SK-N-SH treated with all-trans-retinoic acid at 6 μM for 48 hours (cell line): ENCODE data around the gene RYK.

Experiments used
- ATAC-seq: fragments of 200-7000 bp; cut with Tn5 transposase; 3 replicates; pipeline ENCODE4 v1.9.1; 2020; ENCODE audit warnings: mild to moderate bottlenecking, moderate library complexity
- ARNTL ChIP-seq: fragments of 450-650 bp; formaldehyde crosslinking; IDR thresholded peaks from 2 replicates; pipeline ENCODE4 v1.5.0; 2020; ENCODE audit warnings: low read depth, mild to moderate bottlenecking, moderate library complexity, borderline replicate concordance
- CREB5 ChIP-seq: fragments of 250-450 bp; sonication (Bioruptor Pico); IDR thresholded peaks from 2 replicates; pipeline ENCODE4 v1.5.1; 2020; ENCODE audit warnings: low read depth, mild to moderate bottlenecking, moderate library complexity
- ESRRG ChIP-seq: fragments of 250-450 bp; sonication (Bioruptor Pico); IDR thresholded peaks from 2 replicates; pipeline ENCODE4 v1.6.1; 2021; ENCODE audit warnings: mild to moderate bottlenecking
- GLIS3 ChIP-seq: fragments of 250-450 bp; sonication (Bioruptor Pico); IDR thresholded peaks from 2 replicates; pipeline ENCODE4 v1.5.0; 2020; ENCODE audit warnings: mild to moderate bottlenecking, moderate library complexity
- ISL1 ChIP-seq: fragments of 250-450 bp; sonication (Bioruptor Pico); IDR thresholded peaks from 2 replicates; pipeline ENCODE4 v2.1.2; 2022; ENCODE audit warnings: mild to moderate bottlenecking, moderate library complexity
- PATZ1 ChIP-seq: fragments of 250-450 bp; sonication (Bioruptor Pico); IDR thresholded peaks from 2 replicates; pipeline ENCODE4 v1.8.0; 2020; ENCODE audit warnings: mild to moderate bottlenecking, moderate library complexity, borderline replicate concordance
- PPARA ChIP-seq: fragments of 250-450 bp; sonication (Bioruptor Pico); IDR thresholded peaks from 2 replicates; pipeline ENCODE4 v1.5.0; 2020; ENCODE audit warnings: mild to moderate bottlenecking, borderline replicate concordance
- RARB ChIP-seq: fragments of 250-450 bp; sonication (Bioruptor Pico); IDR thresholded peaks from 2 replicates; pipeline ENCODE4 v1.8.0; 2021; ENCODE audit warnings: mild to moderate bottlenecking, moderate library complexity
- TCF4 ChIP-seq: fragments of 250-450 bp; sonication (Bioruptor Pico); IDR thresholded peaks from 2 replicates; pipeline ENCODE4 v1.8.0; 2021; ENCODE audit warnings: mild to moderate bottlenecking, moderate library complexity, borderline replicate concordance
- TOX ChIP-seq: fragments of 250-450 bp; sonication (Bioruptor Pico); IDR thresholded peaks from 2 replicates; pipeline ENCODE4 v1.8.0; 2021; ENCODE audit warnings: mild to moderate bottlenecking, moderate library complexity, borderline replicate concordance
- TSHZ2 ChIP-seq: fragments of 250-450 bp; sonication (Bioruptor Pico); IDR thresholded peaks from 2 replicates; pipeline ENCODE4 v1.5.0; 2020; ENCODE audit warnings: mild to moderate bottlenecking, moderate library complexity
- ZC3H10 ChIP-seq: fragments of 250-450 bp; sonication (Bioruptor Pico); IDR thresholded peaks from 2 replicates; pipeline ENCODE4 v1.5.1; 2021; ENCODE audit warnings: mild to moderate bottlenecking, moderate library complexity
- ZFP3 ChIP-seq: fragments of 250-450 bp; sonication (Bioruptor Pico); IDR thresholded peaks from 2 replicates; pipeline ENCODE4 v1.5.0; 2020; ENCODE audit warnings: mild to moderate bottlenecking, moderate library complexity
- ZFP30 ChIP-seq: fragments of 450-650 bp; formaldehyde crosslinking; IDR thresholded peaks from 2 replicates; pipeline ENCODE4 v1.5.0; 2022; ENCODE audit warnings: mild to moderate bottlenecking, moderate library complexity
- ZNF565 ChIP-seq: fragments of 450-650 bp; formaldehyde crosslinking; conservative IDR thresholded peaks from 2 replicates; pipeline ENCODE4 v1.5.0; 2020; ENCODE audit warnings: low read depth, mild to moderate bottlenecking, moderate library complexity
- ZNF8 ChIP-seq: fragments of 450-650 bp; formaldehyde crosslinking; IDR thresholded peaks from 2 replicates; pipeline ENCODE4 v1.5.0; 2020; ENCODE audit warnings: mild to moderate bottlenecking, moderate library complexity
- TF ChIP-seq, protein P1 (sequence below): fragments of 250-450 bp; sonication (Bioruptor Pico); IDR thresholded peaks from 2 replicates; pipeline ENCODE4 v1.8.0; 2021; ENCODE audit warnings: low read depth, mild to moderate bottlenecking, moderate library complexity, borderline replicate concordance
- TF ChIP-seq, protein P2 (sequence below): fragments of 250-450 bp; sonication (Bioruptor Pico); IDR thresholded peaks from 2 replicates; pipeline ENCODE4 v1.5.1; 2021; ENCODE audit warnings: mild to moderate bottlenecking, moderate library complexity

RYK gene

DNA sequence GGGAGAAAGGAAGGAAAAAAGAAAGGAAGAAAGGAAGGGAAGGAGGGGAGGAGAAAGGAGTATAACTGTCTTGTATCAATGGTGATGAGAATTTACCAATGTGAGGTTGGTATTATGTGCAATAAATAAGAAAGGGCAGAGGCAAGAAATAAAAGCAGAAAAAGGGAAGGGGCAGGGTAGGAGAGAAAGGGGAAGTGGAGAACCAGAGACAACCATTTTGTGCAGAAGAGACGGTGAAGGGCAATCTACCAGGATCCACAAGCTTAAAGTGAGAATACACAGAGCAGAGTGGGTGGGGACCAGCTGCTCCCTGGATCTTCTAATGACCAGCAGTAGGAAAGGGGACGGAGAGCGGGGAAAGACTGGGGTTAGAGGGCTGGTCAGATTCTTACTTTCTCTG, 114.1 kb downstream of the RYK start (continued):
- no peak for TF ChIP-seq TSHZ2 (CRISPR knock-in tag)
- no peak for TF ChIP-seq RARB
- TF ChIP-seq ARNTL (CRISPR knock-in tag), result no peak
- no peak for TF ChIP-seq GLIS3 (CRISPR knock-in tag)
- TF ChIP-seq, protein P1, sequence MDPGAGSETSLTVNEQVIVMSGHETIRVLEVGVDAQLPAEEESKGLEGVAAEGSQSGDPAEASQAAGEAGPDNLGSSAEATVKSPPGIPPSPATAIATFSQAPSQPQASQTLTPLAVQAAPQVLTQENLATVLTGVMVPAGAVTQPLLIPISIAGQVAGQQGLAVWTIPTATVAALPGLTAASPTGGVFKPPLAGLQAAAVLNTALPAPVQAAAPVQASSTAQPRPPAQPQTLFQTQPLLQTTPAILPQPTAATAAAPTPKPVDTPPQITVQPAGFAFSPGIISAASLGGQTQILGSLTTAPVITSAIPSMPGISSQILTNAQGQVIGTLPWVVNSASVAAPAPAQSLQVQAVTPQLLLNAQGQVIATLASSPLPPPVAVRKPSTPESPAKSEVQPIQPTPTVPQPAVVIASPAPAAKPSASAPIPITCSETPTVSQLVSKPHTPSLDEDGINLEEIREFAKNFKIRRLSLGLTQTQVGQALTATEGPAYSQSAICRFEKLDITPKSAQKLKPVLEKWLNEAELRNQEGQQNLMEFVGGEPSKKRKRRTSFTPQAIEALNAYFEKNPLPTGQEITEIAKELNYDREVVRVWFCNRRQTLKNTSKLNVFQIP, result no peak

DNA sequence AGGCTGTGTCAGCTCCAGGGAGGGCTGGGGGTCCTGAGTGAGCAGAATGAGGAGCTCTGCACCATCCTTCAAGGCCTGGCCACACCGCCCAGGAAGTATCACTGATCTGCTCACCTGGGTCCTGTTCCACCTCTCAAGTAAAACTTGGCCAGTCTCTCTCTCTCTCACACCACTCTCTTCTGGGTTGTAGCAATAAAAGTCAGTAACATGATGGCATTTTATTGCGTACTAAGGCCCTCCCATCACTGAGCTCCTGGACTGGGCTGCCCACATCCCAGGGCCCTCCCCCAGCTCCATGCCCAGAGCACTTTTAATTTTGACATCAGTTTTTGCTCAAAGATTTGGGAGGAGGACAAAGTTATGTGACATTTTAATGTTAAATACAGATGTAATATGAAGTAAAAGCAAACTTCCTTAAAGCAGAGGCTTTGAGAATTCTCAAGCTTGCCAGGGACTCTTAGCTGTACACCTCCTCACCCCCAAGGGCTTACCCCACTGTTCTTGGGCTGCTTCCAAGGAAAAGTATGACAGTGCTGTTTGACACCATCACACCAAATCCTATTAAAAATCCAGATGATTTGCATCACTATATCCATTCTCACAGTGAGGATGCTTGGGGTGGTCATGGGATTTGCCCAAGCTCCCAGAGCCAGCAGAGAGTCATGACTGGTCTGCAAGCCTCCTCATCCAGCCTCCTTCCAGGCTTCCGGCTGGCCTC, 115.8 kb downstream of the RYK start:
- no peak for TF ChIP-seq ZNF565
- TF ChIP-seq TOX (CRISPR knock-in tag), result no peak
- TF ChIP-seq CREB5, result no peak
- no peak for TF ChIP-seq PPARA (CRISPR knock-in tag)
- TF ChIP-seq TSHZ2 (CRISPR knock-in tag), result no peak
- no peak for TF ChIP-seq ZFP30 (CRISPR knock-in tag)
- TF ChIP-seq ISL1, result no peak
- no peak for TF ChIP-seq TCF4 (CRISPR knock-in tag)
- no peak for TF ChIP-seq PATZ1 (CRISPR knock-in tag)
- TF ChIP-seq RARB, result no peak
- no peak for TF ChIP-seq ZFP3 (CRISPR knock-in tag)
- TF ChIP-seq ZC3H10 (CRISPR knock-in tag), result no peak
- TF ChIP-seq, protein P1, result no peak
- no peak for TF ChIP-seq ESRRG (CRISPR knock-in tag)
- no peak for TF ChIP-seq ZNF8 (CRISPR knock-in tag)
- no peak for TF ChIP-seq ARNTL (CRISPR knock-in tag)
- TF ChIP-seq, protein P2, sequence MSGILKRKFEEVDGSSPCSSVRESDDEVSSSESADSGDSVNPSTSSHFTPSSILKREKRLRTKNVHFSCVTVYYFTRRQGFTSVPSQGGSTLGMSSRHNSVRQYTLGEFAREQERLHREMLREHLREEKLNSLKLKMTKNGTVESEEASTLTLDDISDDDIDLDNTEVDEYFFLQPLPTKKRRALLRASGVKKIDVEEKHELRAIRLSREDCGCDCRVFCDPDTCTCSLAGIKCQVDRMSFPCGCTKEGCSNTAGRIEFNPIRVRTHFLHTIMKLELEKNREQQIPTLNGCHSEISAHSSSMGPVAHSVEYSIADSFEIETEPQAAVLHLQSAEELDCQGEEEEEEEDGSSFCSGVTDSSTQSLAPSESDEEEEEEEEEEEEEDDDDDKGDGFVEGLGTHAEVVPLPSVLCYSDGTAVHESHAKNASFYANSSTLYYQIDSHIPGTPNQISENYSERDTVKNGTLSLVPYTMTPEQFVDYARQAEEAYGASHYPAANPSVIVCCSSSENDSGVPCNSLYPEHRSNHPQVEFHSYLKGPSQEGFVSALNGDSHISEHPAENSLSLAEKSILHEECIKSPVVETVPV (CRISPR knock-in tag), result no peak
- ATAC-seq, result no peak
